Measurements from ENCODE around the gene GPRC5A.
A peak's percentile ranks its signal among the peaks of the same experiment; 100 is the strongest.

The GPRC5A gene

DNA sequence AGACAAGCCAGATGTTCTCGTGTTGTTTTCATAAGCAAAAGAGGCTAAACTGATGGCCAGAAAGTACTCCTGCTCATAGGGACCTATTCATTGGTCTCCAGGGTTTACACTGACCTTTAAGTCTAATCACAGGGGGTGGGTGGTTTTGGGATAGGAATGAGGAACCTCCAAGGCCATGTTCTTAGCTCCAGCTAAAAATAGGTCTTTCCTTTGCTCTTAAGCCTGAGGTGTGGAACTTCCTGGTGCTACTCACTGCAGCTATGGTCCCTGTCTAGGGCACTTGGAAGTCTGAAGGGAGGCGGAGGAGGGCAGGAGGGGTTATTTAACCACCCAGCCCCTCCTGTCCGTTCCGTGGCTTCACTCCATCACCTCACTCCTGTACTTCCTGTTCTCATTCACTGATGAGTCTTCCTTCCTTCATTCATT lies 18.6 kb downstream of the GPRC5A start:
- DNase-seq (ENCODE audit: low spot score) = no peak

GRCh38 chr12:12912711-12913110 lies 21.3 kb downstream of the GPRC5A start:
- no peak for DNase-seq (ENCODE audit: low spot score)

DNA sequence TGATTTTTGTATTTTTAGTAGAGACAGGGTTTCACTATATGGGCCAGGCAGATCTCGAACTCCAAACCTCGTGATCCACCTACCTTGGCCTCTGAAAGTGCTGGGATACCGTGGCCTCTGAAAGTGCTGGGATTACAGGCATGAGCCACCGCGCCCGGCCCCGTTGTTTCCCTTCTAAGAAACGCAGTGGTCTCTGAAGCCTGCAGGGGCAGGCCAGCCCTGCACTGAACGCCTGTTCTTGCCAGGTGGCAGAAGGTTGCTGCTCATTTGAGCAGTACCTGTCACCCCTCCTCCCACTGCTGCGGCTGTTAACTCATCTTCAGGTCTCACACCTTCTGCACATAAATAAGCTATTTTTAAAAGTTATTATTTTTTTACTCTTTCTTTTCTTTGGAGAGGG lies 24.3 kb downstream of the GPRC5A start:
- DNase-seq (ENCODE audit: low spot score) = no peak

DNA sequence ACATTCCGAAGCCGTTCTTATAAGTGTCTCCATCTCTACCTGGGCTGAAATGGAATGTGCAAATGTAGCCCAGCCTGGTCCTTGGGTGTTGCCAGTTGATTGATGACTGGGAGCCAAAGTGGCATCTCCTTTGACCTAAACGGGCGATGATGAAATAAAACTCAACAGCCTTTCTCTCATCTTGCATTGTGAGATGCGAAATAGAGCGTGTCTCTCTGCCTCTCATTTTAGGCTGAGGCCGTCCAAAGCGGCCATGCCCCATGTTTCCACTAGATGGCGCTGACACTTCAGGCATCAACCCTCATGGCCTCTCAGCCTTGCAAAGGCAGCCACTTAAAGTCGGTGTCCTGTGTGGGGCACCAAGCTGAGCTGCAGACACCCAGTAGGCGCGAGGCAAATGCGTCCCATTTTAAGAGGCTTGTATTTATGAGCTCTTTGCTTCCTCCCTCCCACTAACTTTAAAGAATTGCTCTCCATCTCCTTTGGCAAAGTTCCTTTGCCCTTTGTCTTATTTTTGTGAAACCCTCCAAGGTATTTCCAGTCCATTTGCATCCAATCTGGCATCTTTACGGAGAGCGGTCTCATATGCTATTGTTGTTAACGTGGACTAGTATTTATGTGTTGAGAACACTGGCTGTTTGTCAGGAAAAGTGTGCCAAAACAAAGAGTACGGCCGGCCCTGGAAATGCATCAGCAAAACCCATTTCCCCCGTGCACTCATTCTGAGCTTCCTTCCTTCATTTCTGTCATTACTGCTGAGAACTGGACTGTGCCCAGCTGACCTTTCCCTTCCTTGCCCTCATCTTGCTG lies 25.0 kb downstream of the GPRC5A start:
- DNase-seq (ENCODE audit: low spot score) = peak; percentile 87

DNA sequence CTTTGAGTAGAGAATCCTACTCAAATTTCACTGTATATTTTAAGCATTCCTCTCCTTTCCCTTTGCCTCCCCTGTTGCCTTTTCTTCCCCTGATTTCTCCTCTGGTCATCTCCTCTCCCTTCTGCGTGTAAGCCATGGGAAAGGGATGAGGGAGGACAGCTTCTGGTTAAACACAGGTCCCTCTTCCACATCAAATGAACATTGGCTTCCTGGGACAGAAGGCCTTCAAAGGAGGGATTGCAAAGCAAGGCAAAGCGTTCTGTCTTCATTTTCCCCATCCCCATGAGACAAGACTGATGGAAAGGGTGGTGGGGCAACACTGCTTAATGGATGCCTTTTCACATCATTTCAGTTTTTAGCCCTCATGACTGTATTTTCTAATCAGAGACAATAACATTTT lies 26.2 kb downstream of the GPRC5A start:
- DNase-seq (ENCODE audit: low spot score) = no peak

DNA sequence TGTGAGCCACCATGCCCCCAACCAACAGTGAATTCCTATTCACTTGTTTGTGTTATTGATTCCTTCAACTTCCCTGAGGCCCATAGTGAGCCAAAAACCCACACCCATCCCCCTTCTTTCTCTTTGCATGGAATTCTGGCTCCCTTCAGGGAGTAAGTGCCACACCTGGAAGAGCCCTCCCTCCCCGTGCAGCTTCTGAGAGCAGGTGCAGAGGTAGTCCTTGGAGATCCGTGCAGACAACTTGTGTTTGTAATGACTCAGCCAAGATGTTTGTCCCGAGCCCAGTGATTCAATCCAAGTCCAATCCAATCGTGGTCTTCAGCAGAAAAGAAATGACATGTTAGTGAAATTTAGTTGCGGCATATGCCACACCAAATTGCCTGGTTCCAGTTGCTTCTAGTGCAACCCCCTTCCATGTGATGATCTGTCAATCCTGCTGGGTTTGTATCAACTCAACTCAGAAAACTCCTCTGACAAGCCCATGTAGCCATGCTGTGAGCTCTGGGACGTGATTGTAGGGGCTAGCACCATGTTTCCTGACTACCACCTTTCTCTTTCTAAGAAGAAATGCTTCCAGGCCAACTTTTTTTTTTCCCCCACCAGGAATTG lies 27.5 kb downstream of the GPRC5A start:
- no peak for DNase-seq (ENCODE audit: low spot score)

GRCh38 chr12:12919666-12920435 lies 28.5 kb downstream of the GPRC5A start:
- DNase-seq (ENCODE audit: low spot score) = no peak

GRCh38 chr12:12922191-12922616 lies 30.8 kb downstream of the GPRC5A start:
- no peak for DNase-seq (ENCODE audit: low spot score)

DNA sequence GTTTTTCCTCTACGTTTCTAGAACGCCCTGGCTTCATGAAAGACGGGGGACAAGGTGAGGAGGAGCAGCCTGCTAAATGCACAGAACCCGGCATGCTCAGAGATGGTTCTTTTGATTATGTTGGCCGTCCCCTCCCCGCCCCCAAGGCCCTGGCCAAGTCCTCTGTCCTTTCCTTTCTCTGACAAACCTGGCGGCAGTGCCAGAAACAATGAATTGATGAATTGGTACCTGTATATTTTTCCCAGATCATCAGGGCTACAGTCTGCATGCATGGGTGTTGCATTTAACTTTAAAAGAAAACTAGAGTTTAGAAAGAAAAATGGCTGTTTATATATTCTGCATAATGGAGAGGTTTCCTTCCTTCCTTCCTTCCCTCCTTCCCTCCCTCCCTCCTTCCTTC lies 31.6 kb downstream of the GPRC5A start:
- no peak for DNase-seq (ENCODE audit: low spot score)

DNA sequence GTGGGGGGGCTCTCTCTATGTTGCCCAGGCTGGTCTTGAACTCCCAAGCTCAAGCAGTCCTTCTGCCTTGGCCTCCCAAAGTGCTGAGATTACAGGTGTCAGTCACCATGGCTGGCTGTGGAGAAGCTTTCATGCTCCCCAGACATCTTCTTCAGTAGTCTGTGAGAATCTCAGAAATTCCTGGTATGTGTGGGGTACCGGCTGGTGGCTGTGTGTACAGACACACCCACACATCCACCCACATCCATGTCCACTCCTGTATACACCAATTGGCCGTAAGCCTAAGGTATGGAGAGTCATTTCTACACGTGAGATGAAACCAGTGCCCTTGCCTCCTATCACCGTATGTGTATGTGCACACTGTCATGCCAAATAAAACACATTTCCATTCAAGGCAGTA lies 32.8 kb downstream of the GPRC5A start:
- DNase-seq (ENCODE audit: low spot score) = no peak

GRCh38 chr12:12925388-12925787 lies 34.0 kb downstream of the GPRC5A start:
- no peak for DNase-seq (ENCODE audit: low spot score)

GRCh38 chr12:12926571-12927071 lies 35.3 kb downstream of the GPRC5A start:
- DNase-seq (ENCODE audit: low spot score) = no peak

GRCh38 chr12:12927211-12928079 lies 36.1 kb downstream of the GPRC5A start:
- DNase-seq (ENCODE audit: low spot score) = no peak

DNA sequence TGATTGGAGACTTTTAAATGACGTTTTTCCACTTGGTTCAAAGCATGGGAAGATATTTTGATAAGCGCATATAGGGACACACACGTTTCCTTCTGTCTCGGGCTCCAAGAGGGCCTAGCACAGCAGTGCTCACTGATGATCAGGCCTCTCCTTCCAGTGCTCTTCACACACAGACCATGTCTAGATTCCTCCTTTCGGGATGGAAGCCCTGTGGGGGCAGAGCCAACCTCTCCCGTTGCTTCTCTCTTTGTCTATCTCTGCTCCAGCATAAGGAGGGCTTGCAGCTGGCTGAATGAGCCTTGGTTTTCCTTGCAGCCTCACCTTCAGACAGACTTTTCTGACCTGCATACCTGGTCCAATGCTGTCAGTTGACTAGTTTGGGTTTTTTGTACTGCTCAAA lies 38.3 kb downstream of the GPRC5A start:
- DNase-seq (ENCODE audit: low spot score) = no peak

- no peak for DNase-seq (ENCODE audit: low spot score)
Measured at GRCh38 chr12:12930633-12931219, 39.4 kb downstream of the GPRC5A start.

- DNase-seq (ENCODE audit: low spot score) = no peak
Measured at GRCh38 chr12:12933742-12934141, 42.4 kb downstream of the GPRC5A start.

DNA sequence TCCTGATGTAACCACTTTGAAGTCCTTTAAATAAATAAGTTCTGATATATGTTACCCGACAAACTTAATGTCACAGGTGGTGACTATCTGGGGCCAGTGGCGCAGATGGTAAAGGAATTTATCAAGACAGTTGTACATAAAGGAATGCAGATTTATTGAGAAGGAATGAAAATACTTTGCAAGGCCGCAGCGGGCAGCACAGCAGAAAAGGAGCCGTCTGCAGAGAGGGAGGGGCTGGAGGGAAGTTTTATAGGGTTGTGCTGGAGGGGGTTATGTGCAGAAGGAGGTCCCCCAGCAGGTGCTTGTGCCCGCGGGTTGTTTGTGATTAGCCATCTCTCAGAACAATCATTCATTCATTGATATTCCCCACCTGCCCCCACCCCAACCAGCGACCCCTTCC lies 43.2 kb downstream of the GPRC5A start:
- DNase-seq (ENCODE audit: low spot score) = no peak

DNA sequence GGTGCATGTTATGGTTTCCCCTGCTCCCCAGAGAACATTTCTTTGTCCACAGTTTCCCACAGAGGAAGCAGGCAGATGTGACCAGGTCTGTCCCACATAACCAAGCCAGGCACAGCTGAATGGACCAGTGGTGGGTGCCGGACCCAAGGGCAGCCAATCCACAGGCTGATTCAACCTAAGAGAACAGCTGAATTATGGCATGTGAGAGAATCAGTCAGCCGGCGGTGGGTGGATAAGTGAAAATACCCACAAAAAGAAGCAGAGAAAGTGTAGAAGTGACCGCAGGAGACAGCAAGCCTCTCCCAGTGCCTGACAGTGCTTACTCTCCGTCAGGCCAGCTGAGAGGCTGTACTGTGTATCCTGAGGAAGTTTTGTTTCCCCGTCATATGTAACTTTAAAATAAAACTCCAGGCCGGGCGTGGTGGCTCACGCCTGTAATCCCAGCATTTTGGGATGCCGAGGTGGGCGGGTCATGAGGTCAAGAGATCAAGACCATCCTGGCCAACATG lies 45.7 kb downstream of the GPRC5A start:
- no peak for DNase-seq (ENCODE audit: low spot score)

- no peak for DNase-seq (ENCODE audit: low spot score)
Measured at GRCh38 chr12:12938541-12938940, 47.2 kb downstream of the GPRC5A start.

GRCh38 chr12:12939888-12940287 lies 48.5 kb downstream of the GPRC5A start:
- no peak for DNase-seq (ENCODE audit: low spot score)

All from D341Med (cell line).